Hematopoietic multipotent progenitor cell (in vitro differentiated cells): ENCODE results near the gene ANXA3. TPM values are rescaled to one million over a fixed set of nuclear protein-coding genes. Genes with fewer than 3 reads are reported as not detected.
"Not testable (repeated sequence)": the region's sequence is repeated elsewhere in the genome, so short reads cannot be mapped to it uniquely, and the experiment has no call there.

Experiments
- DNase-seq, 3 donors: peaks; one replicate each; pipeline ENCODE4 v3.0.0-alpha.2; 2011 to 2015; ENCODE audit warnings: low read depth in 2 of 3, low spot score in 2 of 3
- total RNA-seq: library from RNA; depleted of rRNA; stranded (reverse); fragments of >200 nt; gene quantifications from one replicate; pipeline ENCODE4 v1.2.3, GENCODE V29; 2012

Gene ANXA3
- 4.6 TPM for total RNA-seq

- DNase-seq = peak in 2 of 3 donors; percentile 21 to 47
Observed at GRCh38 chr4:78551420-78552351, at the start of gene ANXA3. Gene ANXA3 (plus strand): TSS chr4:78551770. CDS start chr4:78554474, 2,704 bp downstream.

- DNase-seq = not testable (repeated sequence)
Observed at GRCh38 chr4:78506260-78506659, 45.3 kb upstream of the ANXA3 start.

- DNase-seq = no peak
Observed at GRCh38 chr4:78509043-78509442, 42.5 kb upstream of the ANXA3 start.

- no peak for DNase-seq
Observed at GRCh38 chr4:78510108-78510507, 41.5 kb upstream of the ANXA3 start.

GRCh38 chr4:78510681-78511080 lies 40.9 kb upstream of the ANXA3 start:
- no peak for DNase-seq

- DNase-seq = no peak
Observed at GRCh38 chr4:78512357-78512920, 39.1 kb upstream of the ANXA3 start.

GRCh38 chr4:78513411-78513975 lies 38.1 kb upstream of the ANXA3 start:
- no peak for DNase-seq

GRCh38 chr4:78517050-78517652 lies 34.4 kb upstream of the ANXA3 start:
- peak in 2 of 3 donors; percentile 18 to 55 for DNase-seq

- no peak for DNase-seq
Observed at GRCh38 chr4:78518561-78518960, 33.0 kb upstream of the ANXA3 start.

GRCh38 chr4:78519962-78520361 lies 31.6 kb upstream of the ANXA3 start:
- DNase-seq = no peak

- DNase-seq = peak in 1 of 3 donors; percentile 21
Observed at GRCh38 chr4:78520808-78521226, 30.8 kb upstream of the ANXA3 start.

GRCh38 chr4:78524009-78524408 lies 27.6 kb upstream of the ANXA3 start:
- DNase-seq = no peak

GRCh38 chr4:78525559-78525958 lies 26.0 kb upstream of the ANXA3 start:
- DNase-seq = no peak

GRCh38 chr4:78527103-78527502 lies 24.5 kb upstream of the ANXA3 start:
- DNase-seq = no peak

- no peak for DNase-seq
Observed at GRCh38 chr4:78527555-78527954, 24.0 kb upstream of the ANXA3 start.

GRCh38 chr4:78528327-78528726 lies 23.2 kb upstream of the ANXA3 start:
- DNase-seq = no peak

GRCh38 chr4:78529569-78530209 lies 21.9 kb upstream of the ANXA3 start:
- DNase-seq = no peak

GRCh38 chr4:78532046-78532445 lies 19.5 kb upstream of the ANXA3 start:
- DNase-seq = no peak

- no peak for DNase-seq
Observed at GRCh38 chr4:78533854-78534253, 17.7 kb upstream of the ANXA3 start.

- no peak for DNase-seq
Observed at GRCh38 chr4:78534286-78534955, 17.1 kb upstream of the ANXA3 start.
